Iris pigment epithelial cell (primary cell): ENCODE measurements around the gene CAPN1.

Experiments
- DNase-seq: peaks from one replicate; pipeline ENCODE4 v3.0.0-alpha.2; 2011; ENCODE audit warnings: low read depth

The CAPN1 gene

DNA sequence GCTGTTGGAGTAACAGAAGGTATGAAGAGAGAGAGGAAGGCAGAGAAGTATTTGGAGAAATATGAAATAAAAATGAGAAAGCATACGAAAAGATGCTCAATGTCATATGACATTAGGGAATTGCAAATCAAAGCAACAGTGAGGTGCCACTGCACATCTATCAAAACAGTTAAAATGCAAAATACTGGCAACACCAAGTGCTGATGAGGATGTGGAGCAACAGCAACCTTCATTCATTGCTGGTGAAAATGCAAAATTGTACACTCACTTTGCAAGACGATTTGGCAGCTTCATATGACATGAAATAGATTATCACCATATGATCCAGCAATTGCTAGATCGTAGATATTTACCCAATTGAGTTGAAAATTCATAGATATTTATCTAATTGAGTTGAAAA, 21.1 kb upstream of the CAPN1 start:
- DNase-seq = no peak

DNA sequence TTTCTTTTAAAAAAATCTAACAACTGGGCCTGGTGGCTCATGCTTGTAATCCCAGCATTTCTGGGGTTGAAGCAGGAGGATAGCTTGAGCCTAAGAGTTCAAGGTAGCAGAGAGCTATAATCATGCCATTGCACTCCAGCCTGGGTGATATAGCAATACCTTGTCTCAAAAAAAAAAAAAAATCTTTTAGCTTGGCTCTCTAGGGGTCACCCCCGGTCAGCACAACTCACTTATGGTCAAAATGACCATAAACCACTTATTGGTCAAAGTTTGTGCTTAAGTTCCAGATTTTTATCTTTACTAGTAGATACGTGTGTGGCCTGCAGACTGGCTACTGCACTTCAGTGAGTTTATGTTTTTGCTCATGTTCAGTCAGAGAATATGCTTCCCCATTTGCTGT, 18.0 kb upstream of the CAPN1 start:
- DNase-seq = no peak

DNA sequence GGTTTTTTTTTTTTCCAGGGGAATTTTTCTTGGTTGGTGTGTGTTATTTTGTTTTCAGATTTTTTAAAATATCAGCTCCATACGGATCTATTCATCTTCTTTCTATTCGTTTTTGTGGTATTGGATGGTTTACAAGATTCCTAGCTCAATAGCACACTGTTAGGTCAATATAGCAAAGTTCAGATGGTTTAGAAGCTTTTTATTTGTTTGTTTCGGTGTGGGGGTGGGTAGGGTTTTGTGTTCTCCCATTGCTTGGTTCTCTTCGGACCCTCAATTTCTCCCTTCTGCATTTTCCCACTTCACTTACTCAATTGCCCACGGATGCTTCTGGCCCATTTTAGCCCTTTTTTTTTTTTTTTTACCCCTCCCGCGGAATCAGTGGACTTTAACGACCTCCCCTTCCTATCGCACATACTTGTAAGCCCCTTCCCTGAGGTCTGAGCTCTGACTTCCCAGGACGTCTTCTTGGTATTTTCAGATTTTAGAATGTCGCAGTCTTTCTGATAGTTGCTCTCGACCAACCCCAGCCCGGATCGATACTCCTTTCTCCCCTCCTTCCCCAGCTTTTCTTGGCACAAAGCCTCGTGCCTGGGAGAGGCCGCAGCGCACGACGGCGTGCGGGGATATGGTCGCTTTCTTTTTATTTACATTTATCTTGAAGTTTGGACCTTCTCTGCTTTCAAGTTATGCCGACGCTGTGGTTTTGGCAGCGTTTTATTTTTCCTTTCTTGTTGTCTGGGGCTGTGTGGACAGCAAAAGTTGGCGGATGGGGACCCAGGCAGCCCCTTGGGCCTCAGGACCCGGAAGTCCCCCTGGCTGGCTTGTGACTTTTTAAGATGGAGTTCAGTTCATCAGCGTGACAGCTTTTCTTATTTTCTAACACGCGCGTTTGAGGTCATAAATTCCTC, 16.1 kb upstream of the CAPN1 start:
- DNase-seq = no peak

DNA sequence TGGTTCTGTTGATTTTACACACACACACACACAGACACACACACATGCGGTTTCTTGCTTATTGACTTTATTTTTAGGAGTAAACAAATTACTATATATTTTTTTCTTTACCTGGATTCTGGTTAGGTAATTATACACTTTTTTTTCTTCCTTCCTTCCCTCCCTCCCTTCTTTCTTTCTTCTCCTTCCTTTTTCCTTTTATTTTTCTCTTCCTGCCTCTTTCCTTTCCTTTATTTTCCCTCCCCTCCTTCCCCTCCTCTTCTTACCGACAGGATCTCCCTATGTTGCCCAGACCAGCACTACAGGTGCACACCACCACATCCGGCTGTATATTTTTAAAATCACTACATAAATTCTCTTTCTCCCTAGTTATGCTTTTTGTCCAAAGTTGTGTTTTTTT, 14.8 kb upstream of the CAPN1 start:
- DNase-seq = no peak

DNA sequence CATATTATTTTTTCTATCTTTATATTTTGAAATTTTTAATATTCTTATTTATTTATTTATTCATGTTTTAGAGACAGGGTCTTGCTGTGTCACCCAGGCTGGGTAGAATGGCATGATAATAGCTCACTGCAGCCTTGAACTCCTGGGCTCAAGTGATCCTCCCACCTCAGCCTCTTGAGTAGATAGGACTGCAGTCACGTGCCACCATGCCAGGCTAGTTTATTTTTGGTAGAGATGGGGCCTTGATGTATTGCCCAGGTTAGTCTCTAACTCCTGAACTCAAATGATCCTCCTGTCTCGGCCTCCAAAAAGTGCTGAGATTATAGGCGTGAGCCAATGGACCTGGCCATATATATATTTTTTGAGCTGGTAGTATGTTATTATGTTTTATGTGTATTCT, 14.1 kb upstream of the CAPN1 start:
- no peak for DNase-seq

DNA sequence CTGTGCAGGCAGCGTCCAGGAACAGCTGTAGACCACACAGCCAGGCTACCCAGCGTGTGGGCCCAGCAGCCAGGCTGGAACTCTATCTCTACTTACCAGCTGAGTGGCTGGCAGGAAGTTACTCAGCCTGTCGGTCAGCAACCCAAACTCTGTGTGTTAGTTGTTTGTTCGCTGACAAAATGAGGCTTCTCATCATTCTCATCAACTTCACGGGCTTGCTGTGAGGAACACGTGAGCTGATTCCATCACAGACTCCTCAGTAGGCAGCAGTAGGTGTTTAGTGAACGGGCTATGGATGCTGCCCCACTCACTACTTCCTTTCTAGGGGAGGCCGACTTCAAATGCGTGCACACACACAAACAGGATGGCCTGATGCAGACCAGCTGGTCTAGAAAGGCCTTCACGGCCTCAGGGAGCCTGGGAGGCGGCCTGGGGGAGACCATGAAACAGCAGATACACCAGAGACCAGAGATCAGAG, 12.5 kb upstream of the CAPN1 start:
- DNase-seq = peak; percentile 52

DNA sequence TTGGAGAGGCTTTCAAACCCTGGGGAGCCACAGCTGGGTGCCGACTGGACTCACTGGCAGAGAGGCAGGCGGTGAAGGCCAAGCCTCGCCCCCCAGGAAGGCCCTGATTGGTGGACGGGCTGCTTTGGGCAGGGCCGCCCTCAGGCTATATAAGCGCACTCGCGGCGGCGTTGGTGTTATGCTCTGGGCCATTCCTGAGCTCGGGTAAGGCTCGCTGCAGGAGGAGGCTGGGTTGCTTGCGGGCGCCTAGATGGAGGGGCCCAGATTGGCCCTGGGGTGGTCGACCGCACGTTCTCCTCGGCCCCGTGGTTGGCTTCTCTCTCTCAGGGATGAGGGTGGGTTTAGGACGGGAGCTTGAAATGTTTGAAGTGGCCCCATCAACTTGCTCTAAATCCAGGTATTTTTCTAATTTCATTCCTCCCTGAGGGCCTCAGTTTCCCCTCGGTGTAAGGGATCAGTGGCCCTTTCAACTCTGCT, 11.6 kb upstream of the CAPN1 start, which contains the start of gene SPDYC:
Gene SPDYC (plus strand): TSS at position 176 of the 477 bp plus-strand sequence. CDS start 1,125 bp downstream, outside the sequence.
- DNase-seq = no peak

DNA sequence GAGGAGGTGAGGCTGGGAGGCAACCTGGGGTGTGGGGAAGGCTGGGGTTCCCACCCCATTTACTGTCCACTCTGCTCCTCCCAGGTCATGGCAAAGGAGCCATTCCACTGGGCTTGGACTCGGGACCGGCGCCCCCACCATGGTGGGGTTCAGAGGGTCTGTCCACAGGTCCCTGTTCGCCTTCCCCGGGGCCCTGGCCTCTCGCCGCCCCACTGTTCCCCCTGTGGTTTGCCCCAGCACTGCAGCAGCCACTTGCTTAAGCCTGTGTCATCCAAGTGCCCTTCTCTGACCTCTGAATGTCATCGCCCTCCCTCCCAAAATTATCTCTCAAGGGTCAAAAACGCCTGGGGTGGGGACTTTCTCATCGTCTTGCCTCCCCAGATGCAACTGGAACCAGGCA, 9.1 kb upstream of the CAPN1 start:
- no peak for DNase-seq

DNA sequence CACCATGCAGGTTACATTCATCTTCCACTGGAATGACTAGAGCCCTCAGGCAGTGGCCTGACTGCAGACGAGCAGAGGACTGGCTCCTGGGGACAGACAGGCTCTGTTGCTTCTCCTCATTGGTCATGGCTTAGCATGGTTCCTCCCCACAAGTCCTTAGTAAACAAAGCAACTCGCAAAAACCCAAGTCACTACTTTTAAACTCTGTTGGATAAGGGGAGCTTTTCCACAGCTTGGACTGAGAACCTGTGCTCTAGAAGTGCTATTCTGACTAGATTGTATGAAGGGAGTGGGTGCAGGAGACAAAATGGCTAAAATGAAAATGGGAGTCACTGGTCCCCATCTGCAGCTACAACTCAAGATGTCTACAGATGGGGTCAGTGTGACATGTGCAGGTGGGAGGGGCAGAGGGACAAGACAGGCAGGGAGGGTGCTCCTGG, 7.1 kb upstream of the CAPN1 start:
- DNase-seq = peak; percentile 40

DNA sequence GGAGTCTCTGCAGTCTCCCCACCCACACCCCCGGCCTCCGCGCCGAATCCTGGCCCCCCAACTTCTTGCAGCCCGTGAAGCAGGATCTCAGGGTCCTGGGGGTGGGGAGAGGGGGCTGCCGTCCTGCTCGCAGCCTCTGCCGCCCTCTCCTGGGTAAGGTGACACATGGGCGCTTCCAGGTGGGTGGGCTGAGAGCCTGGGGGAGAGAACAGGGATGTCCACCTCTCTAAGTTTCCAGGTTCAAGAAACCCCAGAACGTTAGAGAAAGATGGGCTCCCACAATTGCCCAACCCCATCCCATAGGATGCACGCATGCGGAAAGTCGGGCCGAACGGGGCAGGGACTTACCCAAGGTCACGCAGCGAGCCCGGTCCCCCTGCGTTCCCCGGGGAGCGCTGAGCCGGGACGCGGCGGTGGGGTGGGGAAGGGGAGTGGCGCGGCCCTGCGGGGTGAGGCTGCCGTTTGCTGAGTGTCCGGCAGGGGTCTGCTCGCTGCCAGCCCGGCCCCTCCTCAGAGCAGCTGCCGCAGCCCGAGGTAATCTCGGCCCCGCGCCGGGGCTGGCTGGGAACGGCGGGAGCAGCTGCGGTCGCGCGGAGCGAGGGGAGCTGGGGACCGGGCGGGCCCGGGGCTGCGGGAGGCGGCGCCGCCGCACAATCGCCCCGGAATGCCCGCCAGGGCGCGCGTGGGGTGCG, 705 bp upstream of the CAPN1 start:
- peak; percentile 62 for DNase-seq

DNA sequence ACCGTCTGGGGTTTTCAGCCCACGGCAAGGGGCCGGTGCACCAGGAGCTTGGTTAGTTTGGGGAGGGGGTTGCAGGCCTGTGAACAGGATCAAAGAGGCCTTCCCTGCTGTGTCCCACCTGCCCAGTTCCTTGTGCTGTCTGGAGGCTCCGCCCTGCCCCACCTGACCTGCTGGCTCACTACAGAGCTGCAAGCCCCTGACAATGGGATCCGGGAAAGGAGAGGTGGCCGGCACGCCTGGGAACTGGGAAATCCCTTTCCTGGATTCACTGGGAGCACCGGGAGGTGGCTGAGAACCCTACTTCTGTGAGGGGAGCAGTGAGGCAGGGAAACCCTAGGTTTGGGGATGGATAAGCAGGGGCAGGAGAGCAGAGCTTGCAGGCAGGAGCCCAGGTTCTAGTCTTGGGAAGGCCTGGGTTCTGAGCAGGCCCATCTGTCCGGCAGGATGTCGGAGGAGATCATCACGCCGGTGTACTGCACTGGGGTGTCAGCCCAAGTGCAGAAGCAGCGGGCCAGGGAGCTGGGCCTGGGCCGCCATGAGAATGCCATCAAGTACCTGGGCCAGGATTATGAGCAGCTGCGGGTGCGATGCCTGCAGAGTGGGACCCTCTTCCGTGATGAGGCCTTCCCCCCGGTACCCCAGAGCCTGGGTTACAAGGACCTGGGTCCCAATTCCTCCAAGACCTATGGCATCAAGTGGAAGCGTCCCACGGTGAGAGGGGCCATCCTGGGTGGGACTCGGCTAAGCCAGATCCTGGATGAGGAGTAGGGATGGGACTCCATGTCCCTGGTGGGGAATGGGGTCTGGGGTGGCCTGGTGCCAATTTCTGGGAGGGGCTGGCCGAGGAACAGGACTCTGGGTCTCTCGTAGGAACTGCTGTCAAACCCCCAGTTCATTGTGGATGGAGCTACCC, 786 bp downstream of the CAPN1 start:
- DNase-seq = peak; percentile 22

DNA sequence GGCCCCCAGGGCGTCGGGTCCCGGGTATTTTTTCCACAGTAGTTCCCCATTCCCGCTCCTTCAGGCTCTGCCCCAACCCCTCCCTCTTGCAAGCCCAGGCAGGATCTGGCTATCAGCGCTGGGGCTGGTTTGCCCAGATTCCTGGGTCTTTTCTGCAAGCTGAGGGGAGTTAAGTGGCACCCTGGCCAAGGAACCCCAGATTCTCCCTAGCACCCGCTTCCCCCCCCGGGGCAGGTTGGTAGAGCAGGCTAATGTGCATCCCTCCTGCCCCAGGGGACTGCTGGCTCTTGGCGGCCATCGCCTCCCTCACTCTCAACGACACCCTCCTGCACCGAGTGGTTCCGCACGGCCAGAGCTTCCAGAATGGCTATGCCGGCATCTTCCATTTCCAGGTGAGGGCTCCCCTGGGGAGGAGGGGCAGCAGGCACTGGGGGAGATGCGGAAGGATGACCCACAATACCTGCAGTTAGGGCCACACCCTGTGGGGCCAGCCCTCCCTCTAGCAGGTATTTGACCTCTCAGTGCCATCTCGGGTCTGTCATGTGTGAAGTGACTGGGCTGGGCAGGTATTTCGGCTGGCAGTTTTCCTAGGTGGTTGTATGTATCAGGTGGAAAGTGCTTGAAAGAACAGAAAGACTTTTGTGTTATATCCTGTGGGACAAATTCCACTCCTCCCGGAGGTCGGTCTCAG, 1.6 kb downstream of the CAPN1 start:
- DNase-seq = no peak

DNA sequence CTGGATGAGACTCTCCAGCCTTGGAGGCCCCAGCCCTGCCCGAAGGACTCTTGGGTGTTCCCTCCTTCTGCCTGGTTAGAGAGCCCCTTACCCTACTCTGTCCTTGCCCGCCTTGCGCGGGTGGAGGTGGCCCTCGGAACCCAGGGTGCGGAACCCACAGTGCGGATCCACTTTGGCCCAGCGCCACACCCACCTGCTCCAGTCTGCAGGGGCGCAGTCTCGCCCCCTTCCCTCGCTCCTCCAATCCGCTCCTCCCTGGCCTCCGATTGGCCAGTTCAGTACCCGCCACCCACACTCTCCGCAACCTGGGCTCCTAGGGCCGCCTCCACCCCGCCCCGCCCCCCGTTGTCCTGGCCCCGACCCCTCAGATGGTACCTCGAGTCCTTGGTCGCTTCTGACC, 2.4 kb downstream of the CAPN1 start:
- no peak for DNase-seq

DNA sequence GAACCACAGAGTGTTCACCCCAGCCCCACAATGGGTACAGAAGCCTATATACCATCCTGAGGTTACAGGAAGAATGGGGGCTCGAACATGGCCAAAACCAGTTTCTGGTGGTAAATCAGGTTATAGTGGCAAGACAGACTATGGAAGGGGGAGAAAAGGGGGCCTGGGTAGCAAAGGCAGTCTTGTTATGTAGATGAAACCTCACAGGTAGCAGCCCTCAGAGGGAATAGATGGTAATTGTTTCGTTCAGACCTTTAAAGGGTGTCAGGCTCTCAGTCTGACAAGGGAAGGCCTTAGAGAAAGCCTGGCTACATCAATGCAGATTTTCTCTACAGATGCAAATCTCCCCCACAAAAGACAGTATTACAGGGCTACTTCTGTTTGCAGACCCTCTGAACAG, 3.4 kb downstream of the CAPN1 start:
- no peak for DNase-seq

DNA sequence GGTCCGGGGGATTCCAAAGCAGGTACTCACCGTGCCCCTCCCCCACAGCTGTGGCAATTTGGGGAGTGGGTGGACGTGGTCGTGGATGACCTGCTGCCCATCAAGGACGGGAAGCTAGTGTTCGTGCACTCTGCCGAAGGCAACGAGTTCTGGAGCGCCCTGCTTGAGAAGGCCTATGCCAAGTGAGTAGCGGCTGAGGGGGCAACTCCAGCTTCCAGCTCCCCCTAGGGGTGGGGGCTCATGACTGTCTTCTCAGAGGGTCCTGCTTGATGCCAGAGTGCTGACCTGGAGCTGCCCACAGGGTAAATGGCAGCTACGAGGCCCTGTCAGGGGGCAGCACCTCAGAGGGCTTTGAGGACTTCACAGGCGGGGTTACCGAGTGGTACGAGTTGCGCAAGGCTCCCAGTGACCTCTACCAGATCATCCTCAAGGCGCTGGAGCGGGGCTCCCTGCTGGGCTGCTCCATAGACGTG, 4.2 kb downstream of the CAPN1 start:
- DNase-seq = no peak

DNA sequence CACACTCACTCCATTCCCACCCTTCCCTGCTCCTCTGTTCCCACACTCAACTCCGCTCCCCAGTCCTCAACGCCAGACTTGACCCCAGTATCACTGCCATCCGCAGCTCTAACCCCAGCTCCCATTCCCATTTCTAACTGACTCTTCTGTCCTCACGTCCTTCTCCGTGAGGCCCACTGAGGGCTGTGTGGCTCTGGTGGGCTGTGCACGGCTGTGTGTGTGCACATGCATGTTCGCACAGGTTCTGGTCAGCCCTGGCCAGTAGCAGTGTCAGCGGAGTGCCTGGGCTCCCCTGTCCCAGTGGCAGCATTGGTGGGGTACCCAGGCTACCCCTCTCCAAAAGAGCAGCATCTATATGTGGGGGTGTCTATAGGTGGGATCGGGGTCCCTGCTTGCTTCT, 5.0 kb downstream of the CAPN1 start:
- no peak for DNase-seq

DNA sequence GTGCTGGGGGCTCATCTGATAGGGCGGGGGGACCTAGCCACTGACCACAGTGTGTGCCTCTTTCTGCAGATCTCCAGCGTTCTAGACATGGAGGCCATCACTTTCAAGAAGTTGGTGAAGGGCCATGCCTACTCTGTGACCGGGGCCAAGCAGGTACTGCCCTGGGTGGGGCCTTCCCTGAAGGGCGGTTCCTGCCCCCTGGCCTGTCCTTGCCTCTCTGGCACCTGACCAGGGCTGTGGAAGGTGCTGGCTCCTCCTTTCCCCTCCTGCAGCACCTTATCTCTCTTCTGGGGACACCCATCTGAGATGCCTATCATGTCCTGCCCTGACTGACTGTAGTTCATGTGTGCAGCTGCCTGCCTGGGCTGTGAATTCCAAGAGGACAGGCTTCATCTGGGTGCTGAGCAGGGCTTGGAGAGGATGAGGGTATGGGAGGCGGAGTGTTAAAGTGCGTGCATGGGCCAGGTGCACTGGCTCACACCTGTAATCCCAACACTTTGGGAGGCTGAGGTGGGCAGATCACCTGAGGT, 5.5 kb downstream of the CAPN1 start:
- DNase-seq = no peak

DNA sequence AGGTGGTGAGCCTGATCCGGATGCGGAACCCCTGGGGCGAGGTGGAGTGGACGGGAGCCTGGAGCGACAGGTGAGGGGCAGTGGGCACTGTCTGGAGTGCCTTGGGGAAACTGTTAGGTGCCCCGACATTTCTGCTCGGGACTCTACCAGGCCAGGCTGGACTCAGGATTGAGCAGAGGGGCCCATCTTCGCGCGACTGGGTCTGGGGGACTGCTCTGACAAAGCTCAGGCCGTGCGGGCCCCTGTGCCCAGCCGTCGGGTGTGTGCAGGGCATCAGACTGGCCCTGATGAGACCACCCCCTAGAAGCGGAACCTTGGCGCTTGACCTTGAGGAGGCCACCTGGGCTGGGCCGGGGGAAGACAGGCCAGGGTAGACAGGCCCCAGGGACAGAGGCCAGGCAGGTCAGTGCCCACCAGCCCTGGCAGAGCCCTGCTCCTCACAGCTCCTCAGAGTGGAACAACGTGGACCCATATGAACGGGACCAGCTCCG, 6.3 kb downstream of the CAPN1 start:
- no peak for DNase-seq

DNA sequence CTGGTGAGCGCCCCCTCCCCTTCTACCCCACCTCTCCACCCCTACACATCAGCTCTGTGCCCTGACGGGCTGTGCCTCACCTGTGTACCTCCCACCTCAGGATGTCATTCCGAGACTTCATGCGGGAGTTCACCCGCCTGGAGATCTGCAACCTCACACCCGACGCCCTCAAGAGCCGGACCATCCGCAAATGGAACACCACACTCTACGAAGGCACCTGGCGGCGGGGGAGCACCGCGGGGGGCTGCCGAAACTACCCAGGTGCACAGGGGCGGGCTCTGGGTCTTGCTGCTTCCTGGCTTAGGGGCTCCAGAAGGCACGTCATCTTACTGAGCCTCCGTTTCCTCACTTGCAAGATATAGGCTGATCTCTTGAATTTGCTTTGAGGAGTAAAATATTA, 6.8 kb downstream of the CAPN1 start:
- no peak for DNase-seq

DNA sequence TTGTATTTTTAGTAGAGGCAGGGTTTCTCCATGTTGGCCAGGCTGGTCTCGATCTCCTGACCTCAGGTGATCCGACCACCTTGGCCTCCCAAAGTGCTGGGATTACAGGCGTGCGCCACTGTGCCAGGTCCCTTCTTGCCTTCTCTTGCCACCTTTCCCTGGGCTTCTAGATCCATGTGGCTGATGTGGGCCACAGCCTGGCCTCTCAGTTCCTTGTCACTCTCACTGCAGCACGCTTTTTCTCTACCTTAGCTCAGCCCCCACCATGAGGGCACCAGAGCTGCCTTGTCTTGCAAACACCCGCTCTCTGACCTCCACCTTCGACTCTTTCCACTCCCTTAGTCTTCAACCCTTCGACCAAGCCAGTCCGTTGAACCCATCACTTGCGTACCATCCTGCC, 7.5 kb downstream of the CAPN1 start:
- DNase-seq = no peak

DNA sequence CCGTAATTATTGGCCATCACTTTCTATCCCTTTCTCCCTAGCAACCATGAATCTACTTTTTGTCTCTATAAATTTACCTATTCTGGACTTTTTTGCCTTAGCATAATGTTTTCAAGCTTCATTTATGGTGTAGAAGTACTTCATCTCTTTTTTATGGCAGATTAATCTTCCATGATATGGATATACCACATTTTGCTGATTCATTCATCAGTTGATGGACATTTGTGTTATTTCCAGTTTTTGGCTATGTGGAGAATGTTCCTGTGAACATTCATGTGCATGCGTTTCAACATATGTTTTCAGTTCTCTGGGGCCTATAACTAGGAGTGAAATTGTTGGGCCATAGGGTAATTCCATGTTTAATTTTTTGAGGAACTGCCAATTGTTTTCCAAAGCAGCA, 12.8 kb downstream of the CAPN1 start:
- DNase-seq = no peak
